Fibroblast of peridontal ligament (primary cell): Measurements from ENCODE around the gene LHX5.
"Not testable (repeated sequence)": the region's sequence is repeated elsewhere in the genome, so short reads cannot be mapped to it uniquely, and the experiment has no call there.

Experiments used
- DNase-seq: peaks from one replicate; pipeline ENCODE4 v3.0.0-alpha.2; 2010; ENCODE audit errors: extremely low read depth

Gene LHX5

DNA sequence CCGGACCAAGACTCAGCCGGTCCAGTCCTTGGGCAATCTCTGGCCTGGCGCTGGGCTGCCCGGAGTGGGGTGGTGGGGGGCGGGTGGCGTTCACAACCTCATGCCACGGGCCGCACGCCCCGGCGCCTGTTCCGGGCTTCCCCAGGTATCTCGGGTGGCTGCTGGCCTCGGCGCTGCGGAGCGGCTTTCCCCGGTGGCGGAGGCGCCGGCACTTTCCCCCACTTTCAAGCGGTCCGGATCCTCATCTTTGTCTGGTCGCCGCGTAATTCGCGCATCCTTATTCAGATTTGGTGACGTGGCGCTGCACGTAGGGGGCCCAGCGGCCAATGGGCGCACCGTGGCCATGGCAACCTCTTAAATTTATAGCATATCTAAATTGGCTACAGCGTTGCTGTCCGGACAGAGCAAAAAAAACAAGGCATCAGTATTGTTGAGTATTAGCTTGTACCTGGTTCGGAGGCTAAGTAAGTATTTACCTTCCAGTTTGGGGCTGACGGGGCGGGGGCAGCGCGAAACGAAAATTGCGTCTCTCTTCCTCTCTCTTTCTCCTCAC lies at the start of gene LHX5:
TSS of gene LHX5 (minus strand) at position 253 of the 553 bp plus-strand sequence. CDS start 373 bp downstream, outside the sequence.
- DNase-seq, result no peak

DNA sequence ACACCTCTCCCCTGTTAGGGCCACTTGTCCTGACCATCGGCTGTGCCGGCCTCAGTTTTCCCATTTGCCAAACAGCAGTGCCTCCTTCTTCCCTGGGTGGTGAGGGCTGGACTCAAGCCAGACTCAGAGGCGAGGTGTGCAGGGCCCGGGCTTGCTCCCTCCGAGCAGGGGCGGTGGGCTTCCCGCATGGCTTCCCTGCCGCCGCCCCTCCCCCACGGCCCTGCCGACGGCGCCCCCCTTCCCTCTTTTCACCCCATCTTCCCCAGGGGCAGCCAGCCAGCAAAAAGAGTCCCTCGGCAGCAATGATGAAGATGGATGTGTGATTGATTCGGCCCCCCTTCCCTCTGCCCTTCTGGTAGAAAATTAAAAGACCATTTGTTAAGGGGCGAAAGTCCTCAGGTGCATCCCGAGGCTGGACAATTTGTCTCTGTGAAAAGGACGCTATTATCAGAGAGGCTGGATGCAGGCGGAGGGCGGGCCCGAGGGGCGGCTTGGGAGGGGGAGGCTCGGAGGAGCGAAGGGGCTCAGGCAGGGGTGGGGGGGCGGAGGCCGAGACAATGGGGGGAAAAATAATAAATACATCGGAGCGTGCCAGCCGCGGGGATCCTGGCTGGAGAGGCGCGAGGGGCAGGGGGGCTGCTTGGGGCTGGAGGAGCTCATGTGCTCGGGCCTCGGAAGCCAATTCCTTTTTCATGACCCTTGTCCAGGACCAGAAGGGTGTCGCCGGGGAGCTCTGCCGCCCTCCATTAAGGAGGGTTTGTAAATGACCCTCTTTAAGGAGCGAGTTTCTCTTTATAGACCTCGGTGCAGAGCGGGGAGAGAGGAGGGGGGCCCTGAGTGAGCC lies 48.0 kb upstream of the LHX5 start:
- DNase-seq, result no peak

DNA sequence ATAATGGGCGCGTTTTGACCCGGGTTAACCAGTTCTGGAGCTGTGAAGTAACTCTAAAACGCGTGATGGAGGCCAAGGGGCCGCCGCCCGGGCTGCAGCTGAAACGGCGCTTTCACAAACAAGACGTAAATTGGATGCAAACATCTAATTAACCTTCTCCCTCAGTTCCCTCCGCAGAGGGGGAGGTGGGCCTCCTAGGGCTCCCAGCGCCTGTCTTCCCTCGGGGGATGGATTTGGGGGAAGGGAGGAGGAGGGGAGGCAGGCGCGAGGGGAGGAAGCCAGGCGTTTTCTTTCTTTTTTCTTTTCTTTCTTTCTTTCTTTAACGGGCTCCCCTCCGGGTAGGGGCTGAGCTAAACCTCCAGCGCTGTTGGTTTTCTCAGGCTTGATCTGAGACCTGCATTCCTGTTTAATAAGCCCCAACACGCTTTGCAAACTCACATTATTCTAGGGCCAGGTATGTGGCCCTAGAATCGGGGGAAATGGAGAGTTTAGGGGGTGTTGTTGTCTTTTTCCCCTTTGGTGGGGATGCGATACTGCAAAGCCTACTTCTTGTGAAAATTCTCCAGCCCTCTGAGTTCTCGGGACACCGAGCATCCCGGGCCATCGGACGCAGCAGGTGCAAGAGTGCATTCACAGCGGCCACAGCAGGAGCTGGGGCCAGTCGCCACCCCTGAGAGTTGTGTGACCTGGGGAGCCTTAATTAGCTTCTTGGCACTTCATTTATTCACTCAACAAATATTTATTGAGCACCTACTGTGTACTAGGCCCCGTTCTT lies 43.6 kb upstream of the LHX5 start:
- DNase-seq, result no peak

- DNase-seq, result no peak
Measured at GRCh38 chr12:113514602-113515001, 42.9 kb upstream of the LHX5 start.

GRCh38 chr12:113512568-113512967 lies 40.9 kb upstream of the LHX5 start:
- DNase-seq, result no peak

DNA sequence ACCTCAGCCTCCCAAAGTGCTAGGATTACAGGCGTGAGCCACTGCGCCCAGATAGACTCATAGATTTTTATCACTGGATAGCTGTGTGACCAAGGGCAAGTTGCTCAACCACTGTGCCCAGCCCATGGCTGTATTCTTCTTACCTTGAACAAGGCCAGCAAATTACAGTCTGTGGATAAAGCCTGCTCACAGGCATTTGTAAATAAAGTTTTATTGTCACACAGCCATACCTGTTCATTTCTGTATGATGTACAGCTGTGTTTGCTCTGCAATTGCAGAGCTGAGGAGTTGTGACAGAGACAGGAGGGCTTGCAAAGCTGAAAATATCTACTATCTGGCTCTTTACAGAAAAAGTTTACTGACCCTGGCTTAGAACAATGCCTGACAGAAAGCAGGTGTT lies 35.2 kb upstream of the LHX5 start:
- no peak for DNase-seq

DNA sequence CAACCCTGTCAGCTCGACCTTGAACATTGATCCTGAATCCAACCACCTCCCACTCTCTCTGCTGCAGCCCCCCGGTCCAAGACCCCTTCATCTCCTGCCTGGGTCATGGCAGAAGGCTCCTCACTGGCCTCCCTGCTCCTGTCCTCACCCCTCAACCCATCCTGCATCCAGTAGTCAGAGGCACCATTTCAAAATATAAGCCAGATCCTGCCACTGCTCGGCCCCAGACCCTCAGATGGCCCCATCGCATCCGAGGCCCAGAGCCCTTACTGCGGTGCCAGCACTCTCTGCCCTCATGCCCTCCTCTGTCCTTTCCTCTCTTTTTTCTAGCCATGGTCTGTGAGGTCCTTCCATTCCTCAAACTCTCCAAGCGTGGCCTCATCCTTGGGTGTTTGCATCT lies 34.3 kb upstream of the LHX5 start:
- no peak for DNase-seq

GRCh38 chr12:113504917-113505316 lies 33.2 kb upstream of the LHX5 start:
- no peak for DNase-seq

GRCh38 chr12:113500782-113501311 lies 29.2 kb upstream of the LHX5 start:
- DNase-seq, result no peak

DNA sequence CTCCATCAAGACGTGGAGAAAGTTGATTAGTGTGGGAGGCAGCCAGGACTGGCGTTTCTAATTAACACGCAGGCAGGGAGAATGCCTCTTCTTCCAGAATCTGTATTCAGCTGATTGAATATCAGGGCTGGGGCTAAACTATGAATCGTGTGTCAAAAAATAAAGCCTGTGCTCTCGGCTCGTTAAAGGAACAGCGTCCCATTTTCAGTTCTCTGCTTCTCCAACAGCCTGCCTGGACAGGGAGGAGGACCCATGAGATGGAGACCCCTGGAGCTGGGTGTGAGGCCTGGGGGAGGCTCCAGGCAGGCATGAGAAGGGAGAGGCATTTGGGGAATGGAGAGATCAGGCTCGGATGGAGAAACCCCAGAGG lies 28.6 kb upstream of the LHX5 start:
- no peak for DNase-seq

DNA sequence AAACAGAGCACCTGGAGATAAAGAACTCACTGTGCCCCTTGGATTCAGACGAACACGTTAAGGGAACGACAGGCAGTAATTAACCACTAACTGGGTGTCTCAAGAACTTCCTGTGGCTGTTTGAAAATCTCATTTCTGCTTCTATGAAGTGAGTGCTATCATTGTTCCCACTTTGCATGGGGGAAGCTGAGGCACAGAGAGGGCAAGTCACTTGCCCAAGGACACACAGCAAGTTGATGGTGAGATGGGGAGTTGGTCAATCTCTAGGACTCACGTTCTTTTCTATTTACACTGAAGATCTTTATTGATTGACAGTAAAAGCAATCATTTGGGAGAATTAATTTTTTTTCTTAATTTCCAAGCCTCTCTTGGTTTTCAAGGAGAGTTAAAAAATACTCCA lies 26.8 kb upstream of the LHX5 start:
- no peak for DNase-seq

DNA sequence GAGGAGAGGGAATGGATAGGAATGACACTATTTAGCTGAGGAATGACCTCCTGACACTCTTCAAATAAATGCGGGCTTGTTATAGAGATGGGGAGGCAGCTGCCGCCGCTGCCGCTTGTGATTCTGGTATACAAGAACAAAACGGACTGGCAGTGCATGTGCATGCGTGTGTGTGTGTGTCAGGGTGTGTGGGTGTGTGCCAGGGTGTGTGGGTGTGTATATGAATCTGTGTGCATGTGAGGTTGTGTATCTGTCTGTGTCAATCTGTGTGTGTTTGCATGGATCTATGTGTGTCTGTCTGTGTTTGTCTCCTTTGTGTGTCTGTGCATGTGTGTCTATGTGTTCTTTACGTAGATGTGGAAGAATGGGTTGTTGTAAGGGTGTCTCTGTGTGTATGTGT lies 26.0 kb upstream of the LHX5 start:
- no peak for DNase-seq

GRCh38 chr12:113495941-113496340 lies 24.3 kb upstream of the LHX5 start:
- DNase-seq, result not testable (repeated sequence)

- no peak for DNase-seq
Measured at GRCh38 chr12:113488322-113488721, 16.7 kb upstream of the LHX5 start.

DNA sequence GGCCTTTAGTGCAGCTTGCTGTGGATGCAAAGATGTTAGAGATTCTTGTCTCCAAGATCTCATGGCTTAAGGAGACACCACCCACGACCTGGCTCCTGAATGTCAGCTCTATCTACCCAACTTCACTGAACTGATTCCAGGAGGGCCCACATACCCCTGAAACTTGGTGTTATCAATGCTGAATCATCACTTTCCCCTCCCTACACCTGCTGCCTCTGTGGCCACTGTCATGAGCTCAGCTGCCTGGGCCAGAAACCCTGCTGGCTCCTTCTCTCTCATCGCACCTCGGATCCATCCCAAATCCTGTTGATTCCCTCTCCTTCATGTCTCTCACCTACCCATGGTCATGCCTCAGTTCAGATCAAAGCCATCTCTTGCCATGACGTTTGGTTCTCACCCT lies 15.1 kb upstream of the LHX5 start:
- DNase-seq, result no peak

DNA sequence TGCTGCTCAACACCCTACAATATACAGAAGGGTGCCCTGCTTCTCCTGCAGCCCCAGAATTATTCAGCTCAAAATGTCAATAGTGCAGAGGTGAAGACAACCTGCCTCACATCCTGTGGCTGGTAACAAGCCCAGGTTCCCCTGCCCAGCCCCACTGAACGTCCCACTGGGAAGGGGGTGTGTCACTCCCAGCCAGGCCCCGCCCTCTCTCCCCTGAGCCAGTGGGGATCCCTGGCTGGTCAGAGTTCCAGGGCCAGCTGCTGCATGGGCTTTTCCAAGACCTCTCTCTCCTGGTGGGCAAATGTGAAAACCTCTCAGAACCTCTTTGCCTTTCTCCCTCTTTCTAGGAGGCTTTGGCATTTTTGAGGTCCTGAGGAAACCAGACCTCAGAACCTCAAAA lies 13.7 kb upstream of the LHX5 start:
- no peak for DNase-seq

- DNase-seq, result no peak
Measured at GRCh38 chr12:113482334-113482733, 10.7 kb upstream of the LHX5 start.

GRCh38 chr12:113480336-113480971 lies 8.8 kb upstream of the LHX5 start:
- no peak for DNase-seq

DNA sequence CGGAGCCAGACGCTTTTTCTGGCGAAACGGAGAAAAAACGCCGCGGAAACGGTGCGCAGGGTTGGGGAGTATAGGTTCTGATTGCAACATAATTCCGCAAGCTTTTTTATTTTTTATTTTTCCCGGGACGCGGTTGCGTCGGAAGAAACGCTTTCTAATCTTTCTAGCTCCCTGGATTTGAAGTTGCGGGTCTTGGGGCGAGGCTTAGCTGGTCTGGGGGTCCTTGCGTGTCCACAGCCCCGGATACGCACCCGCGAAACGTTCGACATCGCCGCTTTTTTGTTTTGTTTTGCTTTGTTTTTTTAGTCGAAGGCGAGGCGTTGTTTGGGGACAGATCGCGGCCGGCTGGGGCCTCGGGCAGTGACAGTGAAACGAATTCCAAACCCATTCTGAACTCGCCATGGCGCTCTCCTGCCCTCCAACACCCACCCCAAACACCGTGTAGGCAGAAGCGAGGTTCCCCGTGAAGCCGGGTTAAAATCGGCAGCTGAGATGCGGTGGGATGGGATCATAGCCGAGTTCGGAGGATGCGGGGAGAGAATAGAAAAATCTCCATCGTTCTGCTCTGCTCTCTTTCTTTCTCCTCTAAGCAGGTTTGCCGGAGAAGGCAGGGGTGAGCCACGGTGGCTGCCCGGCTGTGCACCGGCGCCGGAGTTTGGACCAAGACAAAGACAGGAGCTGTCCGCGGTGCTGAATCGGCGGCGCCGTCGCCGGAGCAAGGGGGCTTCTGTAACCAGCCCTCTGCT lies 8.1 kb upstream of the LHX5 start:
- DNase-seq, result peak; percentile 22

GRCh38 chr12:113479216-113479589 lies 7.5 kb upstream of the LHX5 start:
- DNase-seq, result no peak

DNA sequence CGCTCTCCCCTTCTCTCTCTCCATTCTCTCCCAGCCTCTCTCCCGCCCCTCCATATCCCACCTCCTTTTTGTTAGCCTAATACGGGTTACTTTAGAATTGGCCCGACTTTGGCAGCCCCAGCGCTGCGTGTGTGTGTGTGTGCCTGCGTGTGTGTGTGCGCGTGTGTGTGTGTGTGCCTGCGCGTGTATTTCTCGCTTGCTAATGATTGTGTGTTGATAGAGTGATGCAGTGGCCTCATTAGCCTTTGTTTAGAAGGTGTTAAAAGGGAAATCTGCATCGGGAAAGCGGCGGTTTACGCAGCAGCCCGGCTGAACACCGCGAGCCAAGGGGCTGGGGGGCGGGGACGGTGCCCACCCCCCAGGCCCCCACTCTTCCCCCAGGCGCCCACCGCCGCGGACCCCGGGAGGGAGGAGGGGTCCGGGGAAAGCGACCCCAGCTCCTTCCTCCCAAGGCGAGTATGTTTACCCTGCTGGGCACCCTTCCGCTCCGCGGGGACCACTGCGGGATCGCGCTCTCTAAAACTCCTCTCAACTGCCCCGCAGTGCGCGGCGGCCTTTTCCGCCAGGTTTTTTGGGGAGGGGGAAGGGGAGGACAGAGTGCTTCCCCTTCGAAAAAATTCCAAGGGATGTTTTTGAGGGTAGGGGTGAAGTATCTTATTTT lies 6.8 kb upstream of the LHX5 start:
- DNase-seq, result no peak
